PFSK-1 (cell line): ENCODE measurements around the gene MYO7B.

Experiments used
- FOXP2 ChIP-seq: optimal IDR thresholded peaks from 2 replicates; pipeline ENCODE3; 2011; ENCODE audit warnings: borderline replicate concordance, control low read depth, inconsistent platforms; ENCODE audit not compliant: insufficient read depth; ENCODE audit errors: extremely low read length, extremely low read depth
- POLR2AphosphoS5 ChIP-seq: IDR thresholded peaks from 2 replicates; pipeline ENCODE4 v1.6.1; 2012; ENCODE audit warnings: low read depth, mild to moderate bottlenecking, control low read depth, low read length, moderate library complexity
- SIN3A ChIP-seq: IDR thresholded peaks from 2 replicates; pipeline ENCODE4 v1.6.1; 2012; ENCODE audit warnings: mild to moderate bottlenecking, low read length, moderate library complexity, borderline replicate concordance; ENCODE audit not compliant: insufficient read depth
- TAF1 ChIP-seq: IDR thresholded peaks from 2 replicates; pipeline ENCODE4 v1.6.1; 2012; ENCODE audit warnings: low read length, control low read depth, borderline replicate concordance; ENCODE audit not compliant: insufficient read depth
- TF ChIP-seq, protein P1 (sequence below), 2 experiments: IDR thresholded peaks; 2 replicates each; pipeline versions ENCODE4 v1.6.1 to v1.8.0; 2011 to 2012; ENCODE audit warnings: low read depth in 2 of 2, low read length in 2 of 2, control low read depth in 1 of 2, inconsistent platforms in 1 of 2, mild to moderate bottlenecking in 1 of 2, moderate library complexity in 1 of 2; ENCODE audit not compliant: insufficient read depth in 1 of 2

Gene MYO7B

DNA sequence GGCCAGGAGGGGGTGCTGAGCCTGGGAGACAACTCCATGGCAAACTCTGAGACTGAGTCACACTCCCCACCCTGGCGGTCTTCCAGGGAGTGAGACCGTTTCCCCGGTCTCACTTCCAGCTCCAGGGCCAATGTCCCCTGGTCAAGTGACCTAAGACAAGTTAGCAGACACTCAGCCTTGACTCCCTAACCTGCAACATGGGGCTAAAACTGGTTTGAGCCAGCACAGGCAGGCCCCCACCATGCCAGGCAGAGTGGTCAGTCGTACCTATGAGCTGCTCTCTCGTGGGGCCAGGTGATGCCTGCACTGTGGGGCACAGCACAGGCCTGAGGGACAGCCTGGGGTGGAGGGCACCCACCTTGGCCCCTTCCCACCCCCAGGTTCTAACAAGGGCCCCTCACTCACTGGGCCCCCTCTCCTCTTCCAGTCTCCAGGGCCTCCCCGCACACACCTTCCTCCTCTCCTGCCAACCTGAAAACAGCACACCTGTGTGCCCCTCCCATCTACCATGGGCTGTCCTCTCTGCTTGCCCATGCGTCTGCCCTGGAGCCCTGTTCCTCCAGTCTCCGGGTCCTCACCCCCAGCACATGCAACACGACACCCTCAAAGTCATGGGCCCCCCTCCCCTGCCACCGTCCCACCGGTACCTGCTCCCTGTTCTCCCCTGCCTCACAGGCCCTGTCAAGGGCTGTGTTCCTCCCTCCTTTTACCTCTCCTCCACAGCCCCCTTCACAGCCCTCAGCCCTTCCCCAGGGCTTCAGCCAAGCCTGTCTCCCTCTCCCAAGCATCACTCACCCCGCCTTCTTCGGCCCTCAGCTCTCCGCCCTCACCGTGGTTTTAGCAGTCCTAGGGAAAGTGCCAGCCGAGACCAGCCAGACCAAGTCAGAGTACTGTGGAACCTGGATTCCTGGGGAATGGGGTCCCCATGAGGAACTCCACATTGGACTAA is 112.0 kb downstream of the MYO7B start:
- TF ChIP-seq POLR2AphosphoS5 (no peak), TAF1 (no peak), FOXP2 (no peak), SIN3A (no peak)
- TF ChIP-seq, protein P1, sequence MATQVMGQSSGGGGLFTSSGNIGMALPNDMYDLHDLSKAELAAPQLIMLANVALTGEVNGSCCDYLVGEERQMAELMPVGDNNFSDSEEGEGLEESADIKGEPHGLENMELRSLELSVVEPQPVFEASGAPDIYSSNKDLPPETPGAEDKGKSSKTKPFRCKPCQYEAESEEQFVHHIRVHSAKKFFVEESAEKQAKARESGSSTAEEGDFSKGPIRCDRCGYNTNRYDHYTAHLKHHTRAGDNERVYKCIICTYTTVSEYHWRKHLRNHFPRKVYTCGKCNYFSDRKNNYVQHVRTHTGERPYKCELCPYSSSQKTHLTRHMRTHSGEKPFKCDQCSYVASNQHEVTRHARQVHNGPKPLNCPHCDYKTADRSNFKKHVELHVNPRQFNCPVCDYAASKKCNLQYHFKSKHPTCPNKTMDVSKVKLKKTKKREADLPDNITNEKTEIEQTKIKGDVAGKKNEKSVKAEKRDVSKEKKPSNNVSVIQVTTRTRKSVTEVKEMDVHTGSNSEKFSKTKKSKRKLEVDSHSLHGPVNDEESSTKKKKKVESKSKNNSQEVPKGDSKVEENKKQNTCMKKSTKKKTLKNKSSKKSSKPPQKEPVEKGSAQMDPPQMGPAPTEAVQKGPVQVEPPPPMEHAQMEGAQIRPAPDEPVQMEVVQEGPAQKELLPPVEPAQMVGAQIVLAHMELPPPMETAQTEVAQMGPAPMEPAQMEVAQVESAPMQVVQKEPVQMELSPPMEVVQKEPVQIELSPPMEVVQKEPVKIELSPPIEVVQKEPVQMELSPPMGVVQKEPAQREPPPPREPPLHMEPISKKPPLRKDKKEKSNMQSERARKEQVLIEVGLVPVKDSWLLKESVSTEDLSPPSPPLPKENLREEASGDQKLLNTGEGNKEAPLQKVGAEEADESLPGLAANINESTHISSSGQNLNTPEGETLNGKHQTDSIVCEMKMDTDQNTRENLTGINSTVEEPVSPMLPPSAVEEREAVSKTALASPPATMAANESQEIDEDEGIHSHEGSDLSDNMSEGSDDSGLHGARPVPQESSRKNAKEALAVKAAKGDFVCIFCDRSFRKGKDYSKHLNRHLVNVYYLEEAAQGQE (IDR thresholded peaks at IDR 0.05; ENCODE audit: insufficient read depth in 1 of 2, low read depth in 2 of 2, low read length in 2 of 2) = no peak

DNA sequence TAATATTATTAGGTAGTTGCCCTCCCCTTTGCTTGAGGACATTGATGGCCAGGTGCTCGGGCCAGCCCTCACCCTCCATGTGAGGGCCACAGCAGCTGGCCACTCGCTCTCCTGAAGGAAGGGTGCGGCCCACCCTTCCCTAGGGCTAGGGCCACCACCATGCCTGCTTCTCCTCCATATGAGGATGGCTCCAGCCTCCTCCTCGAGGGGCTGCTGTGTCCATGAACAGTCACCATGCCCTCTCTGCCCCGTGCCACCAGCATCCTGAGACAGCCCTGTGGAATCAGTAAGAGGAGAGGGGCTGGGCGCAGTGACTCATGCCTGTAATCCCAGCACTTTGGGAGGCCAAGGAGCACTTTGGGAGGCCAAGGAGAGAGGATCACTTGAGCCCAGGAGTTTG is 112.8 kb downstream of the MYO7B start:
- TF ChIP-seq POLR2AphosphoS5 (no peak), TAF1 (no peak), FOXP2 (no peak), SIN3A (no peak)
- TF ChIP-seq, protein P1 (IDR thresholded peaks at IDR 0.05; ENCODE audit: insufficient read depth in 1 of 2, low read depth in 2 of 2, low read length in 2 of 2) = no peak

DNA sequence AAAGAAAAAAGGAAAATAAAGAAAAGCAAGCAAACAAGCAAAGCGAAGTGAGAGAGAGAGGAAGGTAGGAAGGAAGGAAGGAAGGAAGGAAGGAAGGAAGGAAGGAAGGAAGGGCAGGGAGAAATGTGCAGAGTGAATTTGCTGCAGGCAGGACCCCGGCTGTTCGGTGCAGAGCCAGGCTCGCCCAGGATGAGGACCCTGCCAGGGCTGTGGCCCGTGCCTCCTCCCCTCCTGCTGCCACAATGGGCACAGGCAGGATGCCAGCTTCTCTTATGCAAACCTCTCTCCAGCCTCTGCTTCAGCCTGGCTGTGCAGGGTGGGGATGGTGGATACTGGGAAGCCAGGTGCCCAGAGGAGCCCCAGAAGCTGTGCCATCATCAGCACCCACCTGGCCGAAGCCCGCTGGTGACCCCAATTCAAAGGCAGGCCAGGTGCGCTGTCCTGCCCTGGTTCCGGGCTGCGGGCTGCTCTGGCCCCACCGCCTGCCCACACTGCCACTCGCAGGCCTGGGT is 113.7 kb downstream of the MYO7B start:
- TF ChIP-seq POLR2AphosphoS5 (no peak), TAF1 (no peak), FOXP2 (no peak), SIN3A (no peak)
- TF ChIP-seq, protein P1 (IDR thresholded peaks at IDR 0.05; ENCODE audit: insufficient read depth in 1 of 2, low read depth in 2 of 2, low read length in 2 of 2) = no peak

DNA sequence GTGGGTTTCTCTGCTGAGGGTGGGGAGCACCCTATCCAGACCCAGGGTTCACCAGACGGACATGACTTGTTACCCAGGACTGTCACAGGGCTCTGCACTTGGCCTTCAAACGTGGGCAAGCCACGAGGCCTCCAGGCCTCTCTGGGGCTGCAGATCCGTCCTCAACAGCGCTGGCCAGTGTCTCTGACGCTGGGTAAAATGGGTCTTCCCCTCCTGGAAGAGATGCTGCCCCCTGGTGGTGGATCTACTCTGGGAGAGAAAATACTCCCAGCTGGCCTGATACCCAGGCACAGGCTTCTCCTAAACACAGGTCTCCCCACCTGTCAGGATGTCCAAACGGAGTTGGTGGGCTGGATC is 114.2 kb downstream of the MYO7B start:
- TF ChIP-seq TAF1 = no peak

DNA sequence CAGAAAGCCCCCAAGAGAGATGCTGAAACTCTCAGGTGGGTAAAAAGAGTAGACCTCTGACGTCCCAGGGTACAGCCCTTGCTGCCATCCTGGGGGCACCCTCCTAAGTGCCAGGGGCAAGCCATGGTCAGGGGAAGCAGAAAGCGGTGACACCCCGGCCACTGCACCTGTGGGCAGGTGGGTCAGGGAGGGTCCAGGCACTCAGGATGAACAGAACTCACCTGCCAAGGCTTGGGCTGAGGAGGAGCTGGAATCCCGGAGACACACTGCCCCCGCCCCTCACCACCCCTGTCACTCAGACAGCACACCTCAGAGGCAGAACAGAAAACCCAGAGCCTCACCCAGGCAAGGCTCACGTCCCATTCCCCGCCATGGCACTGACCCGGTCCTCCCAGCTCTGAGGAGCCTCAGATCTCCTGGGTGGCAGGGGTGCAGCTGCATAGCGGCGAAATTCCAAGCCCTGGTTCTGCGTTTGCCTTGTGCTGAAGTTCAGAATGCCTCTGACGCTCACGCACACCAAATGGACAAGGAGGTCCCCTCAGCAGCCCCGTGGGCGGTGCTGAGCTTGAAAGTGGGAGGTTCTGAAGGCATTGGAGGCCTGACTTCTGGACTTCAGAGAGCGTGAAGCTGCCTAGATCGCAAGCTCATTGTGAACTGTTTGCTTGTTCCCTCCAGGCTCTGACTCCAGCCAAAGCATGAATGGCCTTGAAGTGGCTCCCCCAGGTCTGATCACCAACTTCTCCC is 114.7 kb downstream of the MYO7B start:
- no peak for TF ChIP-seq TAF1
- TF ChIP-seq POLR2AphosphoS5 = no peak
- no peak for TF ChIP-seq SIN3A
- no peak for TF ChIP-seq FOXP2
- TF ChIP-seq, protein P1 (IDR thresholded peaks at IDR 0.05; ENCODE audit: insufficient read depth in 1 of 2, low read depth in 2 of 2, low read length in 2 of 2) = no peak
